Activated gamma-delta T cell (primary cell): ENCODE results near the gene TPSAB1.

Experiments used
- DNase-seq: peaks from one replicate; lab custom pipeline; 2025; lab: John Stamatoyannopoulos, UW

TPSAB1 gene

DNA sequence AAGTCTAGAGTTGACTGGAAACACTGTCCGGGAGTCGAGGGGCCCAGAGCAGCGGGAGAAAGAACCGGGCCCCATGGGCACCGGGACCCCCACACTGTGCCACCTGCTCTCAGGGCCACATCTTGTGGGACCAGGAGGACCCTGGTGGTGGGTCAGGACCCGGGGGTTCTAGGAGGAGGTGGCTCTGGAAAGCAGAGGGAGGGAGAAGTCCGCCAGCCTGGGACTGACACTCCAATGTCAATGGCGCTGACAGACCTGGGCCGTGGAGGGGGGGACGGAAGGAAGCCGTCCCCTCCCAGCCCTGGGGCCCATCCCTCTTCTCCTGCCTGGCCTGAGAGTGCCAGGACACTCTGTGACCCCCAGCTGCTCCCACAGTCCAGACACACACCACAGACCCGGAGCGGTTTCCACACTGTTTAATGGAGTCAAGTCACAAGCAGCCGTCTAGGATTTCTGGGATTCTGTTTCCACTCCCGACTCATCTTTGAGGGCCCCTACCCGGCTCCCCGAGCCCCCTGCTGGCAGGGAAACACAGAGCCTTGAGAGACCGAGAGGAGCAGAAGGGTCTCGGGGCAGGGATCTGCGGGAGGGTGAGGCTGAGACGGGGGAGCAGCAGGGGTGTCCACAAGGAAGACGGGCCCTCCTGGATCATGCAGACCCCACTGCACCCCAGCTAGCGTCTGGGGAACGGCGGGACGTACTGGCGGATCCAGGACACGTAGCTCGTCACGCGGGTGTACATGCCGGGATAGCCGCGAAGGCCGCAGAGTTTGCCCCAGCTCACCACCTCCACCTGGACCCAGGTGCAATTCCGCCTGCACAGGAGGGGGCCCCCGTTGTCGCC, 45.4 kb downstream of the TPSAB1 start:
- DNase-seq = no peak

GRCh38 chr16:1286513-1287094, 46.1 kb downstream of the TPSAB1 start:
- DNase-seq = no peak

DNA sequence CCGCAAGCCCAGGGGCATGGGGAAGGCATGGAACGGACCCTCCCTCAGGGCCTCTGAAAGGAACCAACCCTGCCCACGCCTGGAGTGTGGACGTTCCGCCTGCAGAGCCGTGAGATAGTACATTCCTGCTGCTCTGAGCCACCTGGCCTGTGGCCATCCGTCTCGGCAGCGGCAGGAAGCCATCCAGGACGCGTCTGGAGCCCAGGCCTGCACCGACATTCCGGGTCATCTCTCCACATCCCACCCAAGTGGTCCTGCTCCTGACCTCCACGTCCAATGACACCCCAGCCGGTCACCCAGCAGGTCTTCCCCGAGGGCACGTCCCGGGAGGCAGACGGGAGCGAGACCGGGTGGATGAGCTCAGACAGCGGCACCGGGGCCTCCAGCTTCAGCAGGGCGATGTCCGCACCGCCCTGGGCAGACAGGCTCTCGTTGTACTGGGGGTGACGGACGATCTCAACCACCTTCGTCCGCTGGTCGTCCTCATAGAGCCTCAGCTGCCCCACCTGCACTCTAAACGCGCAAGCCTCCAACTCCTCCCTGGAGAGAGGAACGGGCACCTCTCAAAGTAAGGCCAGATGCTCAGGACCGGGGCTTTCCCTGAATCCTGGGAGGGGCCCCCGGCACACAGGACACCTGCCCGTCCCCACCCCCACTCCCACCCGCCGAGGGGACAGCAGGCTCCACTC, 47.6 kb downstream of the TPSAB1 start:
- no peak for DNase-seq

DNA sequence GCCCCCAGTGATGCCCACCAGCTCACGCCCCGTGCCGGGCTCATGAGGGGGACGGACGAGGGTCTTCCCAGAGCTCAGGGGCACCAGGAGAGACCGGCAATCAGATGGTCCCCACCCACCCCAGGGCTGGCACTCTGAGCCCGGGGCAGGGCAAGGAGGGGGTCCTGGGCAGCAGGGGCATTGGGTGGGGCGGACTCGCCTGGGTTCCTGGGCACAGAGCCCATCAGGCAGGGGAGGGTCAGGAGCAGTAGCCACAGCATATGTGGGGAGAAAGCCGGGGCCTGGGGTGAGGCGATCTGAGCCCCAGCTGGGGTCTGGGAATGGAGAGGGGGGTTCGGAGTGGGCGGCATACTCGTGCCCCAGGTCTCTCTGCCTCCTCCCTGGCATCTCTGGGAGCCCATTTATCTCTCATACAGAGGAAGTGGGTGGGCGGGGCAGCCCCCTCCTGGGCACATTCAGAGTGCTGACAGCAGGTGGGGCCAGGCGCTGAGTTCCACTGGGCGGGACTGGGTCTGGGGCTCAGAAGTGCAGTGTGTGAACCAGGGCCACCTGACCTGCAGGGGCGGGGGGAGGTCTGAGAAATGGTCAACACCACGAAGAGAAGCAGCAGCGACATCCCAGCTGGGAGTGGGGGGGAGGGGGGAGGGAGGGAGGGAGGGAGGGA, 48.4 kb downstream of the TPSAB1 start:
- no peak for DNase-seq

DNA sequence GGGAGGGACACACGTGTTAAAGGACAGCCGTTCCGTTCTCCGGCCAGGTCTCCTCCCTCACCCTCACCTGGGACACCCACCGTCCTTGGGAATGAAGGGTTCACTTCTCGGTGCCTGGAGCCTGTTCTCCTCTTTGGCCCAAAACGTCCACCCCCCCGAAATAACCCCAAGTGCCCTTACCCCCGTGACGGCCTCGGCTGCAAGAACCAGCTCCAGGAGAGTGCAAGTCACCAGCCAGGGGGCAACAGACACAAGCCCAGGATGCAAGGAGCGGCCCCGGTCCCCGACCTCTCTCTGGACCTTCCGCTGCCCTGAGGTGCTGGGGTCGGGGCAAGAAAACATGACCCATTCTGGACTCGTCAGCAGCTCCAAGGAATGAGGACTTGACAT, 49.0 kb downstream of the TPSAB1 start:
- no peak for DNase-seq

- DNase-seq = no peak
Measured at GRCh38 chr16:1290063-1290501, 49.6 kb downstream of the TPSAB1 start.

DNA sequence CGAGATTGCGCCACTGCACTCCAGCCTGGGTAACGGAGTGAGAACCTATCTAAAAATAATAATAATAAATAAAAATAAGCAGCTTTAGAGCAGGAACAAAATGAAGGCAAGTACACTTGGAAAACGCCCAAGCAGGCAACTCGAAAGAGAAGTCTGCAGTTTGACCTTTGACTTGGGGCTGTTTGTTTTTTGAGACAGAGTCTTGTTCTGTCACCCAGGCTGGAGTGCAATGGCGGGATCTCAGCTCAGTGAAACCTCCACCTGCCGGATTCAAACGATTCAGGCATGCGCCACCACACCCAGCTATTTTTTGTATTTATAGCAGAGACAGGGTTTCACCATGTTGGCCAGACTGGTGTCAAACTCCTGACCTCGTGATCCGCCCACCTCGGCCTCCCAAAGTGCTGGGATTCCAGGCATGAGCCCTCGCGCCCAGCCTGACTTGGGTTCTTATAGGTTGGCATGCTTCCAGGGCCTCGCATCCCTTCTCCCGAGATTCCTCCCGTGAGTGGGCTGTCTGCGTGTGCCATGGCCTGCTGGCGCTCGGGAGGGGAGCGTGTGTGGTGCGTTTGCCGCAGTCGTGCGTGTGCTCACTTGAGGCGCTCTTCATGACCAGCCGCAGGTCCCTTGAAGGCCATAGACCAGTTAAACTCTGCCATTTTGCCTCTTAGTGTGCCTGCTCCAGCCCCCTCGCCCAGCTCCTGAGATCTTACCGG, 50.5 kb downstream of the TPSAB1 start:
- no peak for DNase-seq

GRCh38 chr16:1291576-1291974, 51.1 kb downstream of the TPSAB1 start:
- DNase-seq = no peak
